Glomerular endothelial cell (primary cell): Measurements from ENCODE around the gene ZNF84. TPM values are rescaled to one million over a fixed set of nuclear protein-coding genes. Genes with fewer than 3 reads are reported as not detected.

Source experiments
- DNase-seq: peaks from one replicate; pipeline ENCODE4 v3.0.0-alpha.2; 2011; ENCODE audit warnings: low read depth, low spot score; ENCODE audit errors: extremely low read depth
- total RNA-seq: library from RNA; depleted of rRNA; stranded (reverse); fragments of >200 nt; gene quantifications from 2 replicates; pipeline ENCODE4 v1.2.3, GENCODE V29; 2015

ZNF84 gene
- total RNA-seq, 1 donor from 2014 or later = 20.9 TPM

GRCh38 chr12:133108150-133108549 lies 70.8 kb downstream of the ZNF84 start:
- DNase-seq = no peak

Other genes with a start within 250 kb of the ZNF84 start
- 80.7 and 110 TPM in 2 replicates for gene GOLGA3, start 208.6 kb upstream of the ZNF84 start, total RNA-seq
- gene CHFR, start 149.9 kb upstream of the ZNF84 start, total RNA-seq = 42.1 and 71.8 TPM in 2 replicates
- 5.7 and 6.2 TPM in 2 replicates for gene ZNF605, start 81.2 kb upstream of the ZNF84 start, total RNA-seq
- 6.5 and 8.6 TPM in 2 replicates for gene ZNF26, start 51.1 kb upstream of the ZNF84 start, total RNA-seq
- 10.0 and 15.5 TPM in 2 replicates for gene ZNF140, start 43.4 kb downstream of the ZNF84 start, total RNA-seq
- 0.39 and 1.7 TPM in 2 replicates for gene ZNF891, start 92.8 kb downstream of the ZNF84 start, total RNA-seq
- 1.8 and 7.3 TPM in 2 replicates for gene ZNF10, start 93.1 kb downstream of the ZNF84 start, total RNA-seq
- 10.9 and 35.6 TPM in 2 replicates for gene ZNF268, start 144.0 kb downstream of the ZNF84 start, total RNA-seq
- gene ANHX, start 198.4 kb downstream of the ZNF84 start, total RNA-seq = not detected in 2 replicates